T-cell (primary cell): Measurements from ENCODE around the gene NIBAN1. TPM values are rescaled to one million over a fixed set of nuclear protein-coding genes. Genes with fewer than 3 reads are reported as not detected.
A peak's percentile ranks its signal among the peaks of the same experiment; 100 is the strongest.

Source experiments
- ATAC-seq, 4 experiments: fragments of 200-7000 bp in 3 of 4; fragments of 150-1000 bp in 1 of 4; cut with Tn5 transposase; replicated peaks in 1 of 4; 1 replicate in 3 of 4; 2 replicates in 1 of 4; pipeline ENCODE4 v1.10.0; 2021; ENCODE audit warnings: moderate library complexity in 3 of 4, mild to moderate bottlenecking in 2 of 4, moderate number of reproducible peaks in 1 of 4
- CTCF ChIA-PET, 2 donors: fragments of 300-600 bp; sonication (Branson Sonifier 250); formaldehyde crosslinking; loops; one replicate each; lab custom pipeline; 2022; ENCODE audit warnings: antibody characterized with exemption in 2 of 2; lab: Charles Lee
- POLR2A ChIA-PET, 2 donors: fragments of 300-600 bp; sonication (Branson Sonifier 250); formaldehyde crosslinking; loops; one replicate each; lab custom pipeline; 2022; ENCODE audit warnings: antibody characterized with exemption in 2 of 2; lab: Charles Lee
- DNase-seq, 35 experiments: peaks; one replicate each; pipeline versions ENCODE4 v3.0.0 to v3.0.0-alpha.2; 2013 to 2023
- H3K27ac ChIP-seq: one replicate; pipeline ENCODE4 v1.5.1; 2013; ENCODE audit warnings: low read length
- H3K27me3 ChIP-seq, 2 experiments: replicated peaks in 1 of 2; 1 replicate in 1 of 2; 2 replicates in 1 of 2; pipeline versions ENCODE4 v1.6.1 to v1.7.0; 2013; ENCODE audit warnings: low read length in 1 of 2, mixed read lengths in 1 of 2; ENCODE audit not compliant: control insufficient read depth in 2 of 2, insufficient read depth in 2 of 2; ENCODE audit errors: extremely low read depth in 1 of 2
- H3K36me3 ChIP-seq, 2 donors: 1 replicate in 1 of 2; 2 replicates in 1 of 2; pipeline versions ENCODE4 v1.6.1 to v1.7.0; 2013; ENCODE audit warnings: low read length in 1 of 2; ENCODE audit not compliant: control insufficient read depth in 2 of 2, insufficient read depth in 1 of 2; ENCODE audit errors: extremely low read depth in 1 of 2
- H3K4me1 ChIP-seq, 2 experiments: 1 replicate in 1 of 2; 2 replicates in 1 of 2; pipeline versions ENCODE4 v1.6.1 to v1.7.0; 2013; ENCODE audit warnings: low read length in 2 of 2, mixed read lengths in 1 of 2; ENCODE audit not compliant: insufficient read depth in 2 of 2, control insufficient read depth in 1 of 2; ENCODE audit errors: extremely low read depth in 1 of 2
- H3K4me3 ChIP-seq, 2 donors: 1 replicate in 1 of 2; 2 replicates in 1 of 2; pipeline versions ENCODE4 v1.5.1 to v1.7.0; 2013; ENCODE audit warnings: mild to moderate bottlenecking in 2 of 2, low read length in 1 of 2, moderate library complexity in 1 of 2; ENCODE audit not compliant: control insufficient read depth in 1 of 2; ENCODE audit errors: extremely low read depth in 1 of 2
- H3K9me3 ChIP-seq: 2 replicates; pipeline ENCODE4 v1.7.0; 2013
- H3K27ac Mint-ChIP-seq, 2 donors: one replicate each; pipeline ENCODE4 v1.8.0; 2020 to 2021; ENCODE audit warnings: mild to moderate bottlenecking in 2 of 2, mixed read lengths in 2 of 2
- H3K27me3 Mint-ChIP-seq, 2 donors: one replicate each; pipeline ENCODE4 v1.8.0; 2021 to 2022; ENCODE audit warnings: mixed read lengths in 2 of 2
- H3K36me3 Mint-ChIP-seq: one replicate; pipeline ENCODE4 v1.8.0; 2021; ENCODE audit warnings: mixed read lengths
- H3K4me1 Mint-ChIP-seq, 3 donors: one replicate each; pipeline ENCODE4 v1.8.0; 2020 to 2022; ENCODE audit warnings: mixed read lengths in 3 of 3, mild to moderate bottlenecking in 1 of 3
- H3K4me3 Mint-ChIP-seq, 3 donors: one replicate each; pipeline ENCODE4 v1.8.0; 2020 to 2022; ENCODE audit warnings: mild to moderate bottlenecking in 3 of 3, mixed read lengths in 3 of 3, moderate library complexity in 3 of 3
- H3K9me3 Mint-ChIP-seq, 3 donors: one replicate each; pipeline ENCODE4 v1.8.0; 2020 to 2022; ENCODE audit warnings: mixed read lengths in 3 of 3
- WGBS: methylation state at CpG from one replicate; pipeline ENCODE4 v1.1.5; 2013; ENCODE audit warnings: missing lambda C conversion rate; ENCODE audit not compliant: insufficient coverage; 5-methylcytosine and 5-hydroxymethylcytosine counted together
- total RNA-seq, 35 experiments: library from RNA in 6 of 35; stranded (reverse) in 6 of 35; fragments of 120-200 nt in 1 of 35; gene quantifications; one replicate each; pipeline versions ENCODE4 v1.2.1 to v1.2.4 and lab custom pipeline; 2013 to 2026

Gene NIBAN1
- total RNA-seq, 5 donors from 2014 or later (not counting 1 experiment from before 2014, with no cell fraction given) = 19.9 to 53.6 (median 46.0) TPM

- H3K27ac ChIP-seq = no peak overlapping the region
- WGBS = 40% methylated on average over 1 of the region's 3 CpGs
- H3K36me3 ChIP-seq = peaks cover 0 to 4% of the 10 kb centered on the region in 2 donors
- DNase-seq (peak in 1 of 35 experiments; percentile 24), ATAC-seq (peak in 1 of 4 experiments; percentile 38)
- peaks cover 0 to 2% of the 10 kb centered on the region in 2 experiments for H3K4me1 ChIP-seq
- CTCF ChIA-PET = no interaction called here
- no peak overlapping the region for H3K4me3 ChIP-seq
- H3K27ac Mint-ChIP-seq = no peak overlapping the region
- peaks cover 24% of the 10 kb centered on the region for H3K36me3 Mint-ChIP-seq
- POLR2A ChIA-PET = no interaction called here
- peaks cover 1 to 15% (median 6%) of the 10 kb centered on the region in 3 donors for H3K9me3 Mint-ChIP-seq
- no peaks in the 10 kb centered on the region for H3K9me3 ChIP-seq
- no peaks in the 10 kb centered on the region for H3K27me3 ChIP-seq
- peaks cover 0 to 26% (median 15%) of the 10 kb centered on the region in 3 donors for H3K4me1 Mint-ChIP-seq
- H3K4me3 Mint-ChIP-seq = no peak overlapping the region
- no peaks in the 10 kb centered on the region for H3K27me3 Mint-ChIP-seq
These were observed 43.7 kb downstream of the NIBAN1 start for GRCh38 chr1:184930645-184931044.

- H3K27ac Mint-ChIP-seq = no peak overlapping the region
- no peaks in the 10 kb centered on the region for H3K9me3 ChIP-seq
- peaks cover 0 to 26% (median 15%) of the 10 kb centered on the region in 3 donors for H3K4me1 Mint-ChIP-seq
- ATAC-seq (no peak), DNase-seq (no peak)
- H3K4me1 ChIP-seq = peaks cover 0 to 2% of the 10 kb centered on the region in 2 experiments
- H3K9me3 Mint-ChIP-seq = peaks cover 1 to 16% (median 6%) of the 10 kb centered on the region in 3 donors
- H3K4me3 Mint-ChIP-seq = no peak overlapping the region
- no peak overlapping the region for H3K4me3 ChIP-seq
- ChIA-PET CTCF (no interaction called here), POLR2A (interaction anchor here in 1 of 2 donors (0.7 kb wide), 1 partner anchor 45 kb away, joined by 3 read pairs; no protein-coding TSS in a partner anchor)
- WGBS = no CpG with 5 or more reads among the region's 4 CpGs
- no peak overlapping the region for H3K27ac ChIP-seq
- no peaks in the 10 kb centered on the region for H3K27me3 Mint-ChIP-seq
- peaks cover 24% of the 10 kb centered on the region for H3K36me3 Mint-ChIP-seq
- H3K27me3 ChIP-seq = no peaks in the 10 kb centered on the region
- H3K36me3 ChIP-seq = peaks cover 0 to 4% of the 10 kb centered on the region in 2 donors
These were observed 44.1 kb downstream of the NIBAN1 start for GRCh38 chr1:184930232-184930631.

GRCh38 chr1:184929711-184930202 lies 44.6 kb downstream of the NIBAN1 start:
- H3K4me1 Mint-ChIP-seq = peaks cover 0 to 26% (median 15%) of the 10 kb centered on the region in 3 donors
- no peaks in the 10 kb centered on the region for H3K27me3 Mint-ChIP-seq
- H3K27ac Mint-ChIP-seq = no peak overlapping the region

GRCh38 chr1:184928394-184928793 lies 45.9 kb downstream of the NIBAN1 start:
- Mint-ChIP-seq H3K4me1 (peaks cover 4 to 28% (median 15%) of the 10 kb centered on the region in 3 donors), H3K4me3 (no peak overlapping the region), H3K27me3 (no peaks in the 10 kb centered on the region), H3K36me3 (peaks cover 17% of the 10 kb centered on the region), H3K9me3 (peaks cover 0 to 18% (median 6%) of the 10 kb centered on the region in 3 donors), H3K27ac (no peak overlapping the region)
- Histone ChIP-seq H3K36me3 (no peaks in the 10 kb centered on the region), H3K9me3 (no peaks in the 10 kb centered on the region), H3K27me3 (no peaks in the 10 kb centered on the region), H3K27ac (no peak overlapping the region), H3K4me1 (peaks cover 0 to 2% of the 10 kb centered on the region in 2 experiments), H3K4me3 (no peak overlapping the region)
- DNase-seq = no peak
- no peak for ATAC-seq
- POLR2A ChIA-PET = interaction anchor here in 1 of 2 donors (0.6 kb wide), 1 partner anchor 506 kb away, joined by 3 read pairs; no protein-coding TSS in a partner anchor
- CTCF ChIA-PET = no interaction called here
- 100% methylated on average over 1 of the region's 2 CpGs for WGBS

More at GRCh38 chr1:184929711-184930202, 44.6 kb downstream of the NIBAN1 start:
- Mint-ChIP-seq H3K36me3 (peaks cover 24% of the 10 kb centered on the region), H3K4me3 (no peak overlapping the region), H3K9me3 (peaks cover 1 to 21% (median 6%) of the 10 kb centered on the region in 3 donors)
- H3K4me3 ChIP-seq = no peak overlapping the region
- ATAC-seq (no peak), DNase-seq (no peak)
- H3K27ac ChIP-seq = no peak overlapping the region
- peaks cover 0 to 2% of the 10 kb centered on the region in 2 experiments for H3K4me1 ChIP-seq
- CTCF ChIA-PET = no interaction called here
- no peaks in the 10 kb centered on the region for H3K9me3 ChIP-seq
- WGBS = 100% methylated on average over 1 of the region's 3 CpGs
- POLR2A ChIA-PET = interaction anchor here (0.7 kb wide), 2 partner anchors 10 to 45 kb away, joined by 3 read pairs; no protein-coding TSS in a partner anchor
- H3K36me3 ChIP-seq = peaks cover 0 to 4% of the 10 kb centered on the region in 2 donors
- H3K27me3 ChIP-seq = no peaks in the 10 kb centered on the region

Other genes starting within 250 kb of the NIBAN1 start
- gene EDEM3, start 219.7 kb downstream of the NIBAN1 start, total RNA-seq = 10 to 100 TPM; 21.0 to 44.1 (median 39.1) TPM
- 10 to 100 TPM; 17.0 to 24.0 (median 21.0) TPM for gene RNF2, start 71.0 kb upstream of the NIBAN1 start, total RNA-seq
- 10 to 100 TPM in 4 of 5 donors, 1 to 10 TPM in 1; 6.2 to 23.4 (median 22.1) TPM for gene TRMT1L, start 182.4 kb upstream of the NIBAN1 start, total RNA-seq
- gene SWT1, start 182.7 kb upstream of the NIBAN1 start, total RNA-seq = 1 to 10 TPM; 6.4 to 9.8 (median 8.5) TPM